ENCODE measurements around the gene ATG2B.

ATG2B gene

DNA sequence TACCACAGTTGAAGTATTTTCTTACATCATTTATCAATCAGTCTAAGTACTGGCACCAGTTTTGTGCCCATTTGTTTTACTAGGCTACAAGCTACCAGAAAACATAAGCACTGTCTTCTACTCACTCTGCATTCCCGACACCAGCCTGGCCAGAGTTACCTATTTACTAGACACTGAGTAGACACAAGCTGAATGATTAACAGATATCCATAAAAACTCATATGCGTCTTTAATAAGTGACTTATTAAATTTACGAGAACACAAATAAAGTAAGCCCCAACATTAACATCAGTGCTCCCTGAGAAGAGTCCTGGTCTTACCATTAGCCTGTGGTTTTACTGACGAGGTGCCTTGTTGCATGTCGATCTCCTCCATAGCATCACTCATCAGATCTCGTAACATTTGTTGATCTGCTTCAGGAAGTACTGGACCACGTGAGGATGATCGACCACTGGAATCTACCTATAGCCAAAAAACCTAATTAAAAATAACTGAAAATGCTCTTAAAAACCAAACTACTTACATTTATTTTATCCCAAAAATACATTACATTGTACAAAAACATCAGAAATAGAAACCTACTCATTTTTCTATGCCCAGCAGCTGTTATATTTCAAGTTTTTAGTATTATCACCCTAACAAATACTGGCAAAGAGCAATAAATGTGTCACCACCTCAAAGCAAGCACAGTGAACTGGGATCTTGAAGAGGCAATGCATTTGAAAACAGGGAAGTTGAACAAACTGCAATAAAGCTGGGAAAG is 53.8 kb downstream of the ATG2B start:
- no peak for ATAC-seq (ENCODE audit: insufficient read depth, low read depth)
- Histone ChIP-seq H3K4me1 (ENCODE audit: insufficient read depth, low read length) (no peaks in the 10 kb centered on the region), H3K79me2 (ENCODE audit: insufficient read depth, low read length) (no peaks in the 10 kb centered on the region), H3K9me3 (ENCODE audit: insufficient read depth, low read length, severe bottlenecking) (no peaks in the 10 kb centered on the region), H3K27me3 (ENCODE audit: insufficient read depth, low read length, poor library complexity) (no peaks in the 10 kb centered on the region), H3K36me3 (ENCODE audit: insufficient read depth, low read length) (peaks cover 70% of the 10 kb centered on the region), H3K4me3 (ENCODE audit: low read depth in 1 of 2, low read length in 2 of 2) (no peak overlapping the region), H3K9ac (ENCODE audit: low read depth, low read length) (no peak overlapping the region), H3K27ac (ENCODE audit: low read length) (no peak overlapping the region), H3K4me2 (ENCODE audit: insufficient read depth, low read length) (no peak overlapping the region), H4K20me1 (ENCODE audit: insufficient read depth, low read length) (no peaks in the 10 kb centered on the region), H2AFZ (ENCODE audit: low read depth, low read length) (no peak overlapping the region)
- no peak for DNase-seq
- TF ChIP-seq EZH2 (IDR thresholded peaks at IDR 0.05; ENCODE audit: borderline replicate concordance, low read depth, low read length, severe bottlenecking): no peak
- TF ChIP-seq, protein P1, sequence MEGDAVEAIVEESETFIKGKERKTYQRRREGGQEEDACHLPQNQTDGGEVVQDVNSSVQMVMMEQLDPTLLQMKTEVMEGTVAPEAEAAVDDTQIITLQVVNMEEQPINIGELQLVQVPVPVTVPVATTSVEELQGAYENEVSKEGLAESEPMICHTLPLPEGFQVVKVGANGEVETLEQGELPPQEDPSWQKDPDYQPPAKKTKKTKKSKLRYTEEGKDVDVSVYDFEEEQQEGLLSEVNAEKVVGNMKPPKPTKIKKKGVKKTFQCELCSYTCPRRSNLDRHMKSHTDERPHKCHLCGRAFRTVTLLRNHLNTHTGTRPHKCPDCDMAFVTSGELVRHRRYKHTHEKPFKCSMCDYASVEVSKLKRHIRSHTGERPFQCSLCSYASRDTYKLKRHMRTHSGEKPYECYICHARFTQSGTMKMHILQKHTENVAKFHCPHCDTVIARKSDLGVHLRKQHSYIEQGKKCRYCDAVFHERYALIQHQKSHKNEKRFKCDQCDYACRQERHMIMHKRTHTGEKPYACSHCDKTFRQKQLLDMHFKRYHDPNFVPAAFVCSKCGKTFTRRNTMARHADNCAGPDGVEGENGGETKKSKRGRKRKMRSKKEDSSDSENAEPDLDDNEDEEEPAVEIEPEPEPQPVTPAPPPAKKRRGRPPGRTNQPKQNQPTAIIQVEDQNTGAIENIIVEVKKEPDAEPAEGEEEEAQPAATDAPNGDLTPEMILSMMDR (IDR thresholded peaks at IDR 0.05; ENCODE audit: borderline replicate concordance, extremely low read depth, low read length, poor library complexity, severe bottlenecking): no peak

DNA sequence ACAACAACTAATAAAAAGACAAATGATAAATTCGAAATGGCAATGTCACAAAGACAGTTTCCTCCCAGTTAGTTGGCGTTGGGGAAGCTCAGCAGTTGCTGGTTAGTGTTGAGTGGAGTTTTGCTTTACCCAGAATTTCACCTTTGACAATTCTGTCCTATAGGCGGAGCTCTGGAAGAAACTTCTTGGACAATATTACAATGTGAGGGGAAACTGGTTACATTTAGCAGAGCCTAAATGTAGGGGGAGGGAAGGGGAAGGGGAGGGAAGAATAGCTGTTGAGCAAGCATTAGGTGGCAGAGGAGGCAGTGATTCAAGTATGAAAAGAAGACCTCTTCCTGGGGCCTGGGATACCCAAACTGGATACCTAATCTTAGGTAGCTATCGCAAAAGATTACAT is 55.7 kb downstream of the ATG2B start:
- Histone ChIP-seq H3K27ac (ENCODE audit: low read length) (no peak overlapping the region), H3K4me2 (ENCODE audit: insufficient read depth, low read length) (no peak overlapping the region), H3K9me3 (ENCODE audit: insufficient read depth, low read length, severe bottlenecking) (no peaks in the 10 kb centered on the region), H3K4me1 (ENCODE audit: insufficient read depth, low read length) (no peaks in the 10 kb centered on the region), H3K4me3 (ENCODE audit: low read depth in 1 of 2, low read length in 2 of 2) (no peak overlapping the region), H3K36me3 (ENCODE audit: insufficient read depth, low read length) (peaks cover 73% of the 10 kb centered on the region), H3K79me2 (ENCODE audit: insufficient read depth, low read length) (no peaks in the 10 kb centered on the region), H4K20me1 (ENCODE audit: insufficient read depth, low read length) (no peaks in the 10 kb centered on the region), H3K9ac (ENCODE audit: low read depth, low read length) (no peak overlapping the region), H3K27me3 (ENCODE audit: insufficient read depth, low read length, poor library complexity) (no peaks in the 10 kb centered on the region), H2AFZ (ENCODE audit: low read depth, low read length) (no peak overlapping the region)
- no peak for DNase-seq
- TF ChIP-seq EZH2 (IDR thresholded peaks at IDR 0.05; ENCODE audit: borderline replicate concordance, low read depth, low read length, severe bottlenecking): no peak
- TF ChIP-seq, protein P1 (IDR thresholded peaks at IDR 0.05; ENCODE audit: borderline replicate concordance, extremely low read depth, low read length, poor library complexity, severe bottlenecking): no peak
- ATAC-seq (ENCODE audit: insufficient read depth, low read depth): no peak

DNA sequence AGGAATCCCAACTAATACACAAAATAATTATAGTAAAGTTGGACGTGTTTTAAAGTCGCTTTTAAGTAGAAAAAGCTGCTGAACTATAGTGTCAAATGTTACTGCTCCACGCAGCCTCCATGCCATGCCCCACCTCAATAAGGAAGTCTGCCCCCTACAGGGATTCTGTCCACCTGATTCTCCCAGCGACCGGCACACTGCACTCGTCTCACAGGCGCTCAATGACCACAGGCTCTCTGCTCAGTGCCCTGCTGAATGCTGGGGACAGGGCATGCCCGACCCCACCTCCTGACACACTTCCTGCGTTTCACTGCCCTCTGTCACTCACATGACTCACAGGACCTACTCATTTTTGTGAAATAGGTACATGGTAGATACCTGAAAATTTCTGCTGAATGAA is 58.2 kb downstream of the ATG2B start:
- Histone ChIP-seq H3K79me2 (ENCODE audit: insufficient read depth, low read length) (no peaks in the 10 kb centered on the region), H3K9me3 (ENCODE audit: insufficient read depth, low read length, severe bottlenecking) (no peaks in the 10 kb centered on the region), H3K36me3 (ENCODE audit: insufficient read depth, low read length) (peaks cover 73% of the 10 kb centered on the region), H3K9ac (ENCODE audit: low read depth, low read length) (no peak overlapping the region), H3K27me3 (ENCODE audit: insufficient read depth, low read length, poor library complexity) (no peaks in the 10 kb centered on the region), H4K20me1 (ENCODE audit: insufficient read depth, low read length) (no peaks in the 10 kb centered on the region; the same call in 1 of the 2 replicates), H3K27ac (ENCODE audit: low read length) (no peak overlapping the region), H3K4me2 (ENCODE audit: insufficient read depth, low read length) (no peak overlapping the region), H3K4me3 (ENCODE audit: low read depth in 1 of 2, low read length in 2 of 2) (no peak overlapping the region), H3K4me1 (ENCODE audit: insufficient read depth, low read length) (no peaks in the 10 kb centered on the region), H2AFZ (ENCODE audit: low read depth, low read length) (no peak overlapping the region)
- DNase-seq (no peak), ATAC-seq (ENCODE audit: insufficient read depth, low read depth) (no peak)
- TF ChIP-seq EZH2 (IDR thresholded peaks at IDR 0.05; ENCODE audit: borderline replicate concordance, low read depth, low read length, severe bottlenecking): no peak
- TF ChIP-seq, protein P1 (IDR thresholded peaks at IDR 0.05; ENCODE audit: borderline replicate concordance, extremely low read depth, low read length, poor library complexity, severe bottlenecking): no peak

Data from DND-41 (cell line).